Activated T-cell treated with anti-CD3 and anti-CD28 coated beads, Interleukin-2, amount 50 U/mL, for 4 hours (primary cell): ENCODE measurements around the gene SCD5. TPM values are rescaled to one million over a fixed set of nuclear protein-coding genes. Genes with fewer than 3 reads are reported as not detected.

Experiments used
- ATAC-seq, 2 donors: fragments of 200-7000 bp; cut with Tn5 transposase; one replicate each; pipeline ENCODE4 v1.10.0; 2021
- DNase-seq: peaks from one replicate; pipeline ENCODE4 v3.0.0-alpha.2; 2020
- H3K27me3 Mint-ChIP-seq: one replicate; pipeline ENCODE4 v1.8.0; 2021; ENCODE audit warnings: low read depth, mixed read lengths
- H3K36me3 Mint-ChIP-seq: one replicate; pipeline ENCODE4 v1.8.0; 2022; ENCODE audit warnings: mixed read lengths; ENCODE audit not compliant: insufficient read depth
- H3K4me1 Mint-ChIP-seq: one replicate; pipeline ENCODE4 v1.8.0; 2021; ENCODE audit warnings: low read depth, mixed read lengths
- H3K4me3 Mint-ChIP-seq: one replicate; pipeline ENCODE4 v1.8.0; 2021; ENCODE audit warnings: mild to moderate bottlenecking, moderate library complexity, mixed read lengths
- H3K9me3 Mint-ChIP-seq: one replicate; pipeline ENCODE4 v1.8.0; 2021; ENCODE audit warnings: mixed read lengths
- total RNA-seq, 3 donors: library from RNA; stranded (reverse); gene quantifications; one replicate each; pipeline ENCODE4 v1.2.1, GENCODE V29; 2021

Gene SCD5
- total RNA-seq, 3 donors from 2014 or later: 0.30 to 1.2 (median 0.84) TPM

DNA sequence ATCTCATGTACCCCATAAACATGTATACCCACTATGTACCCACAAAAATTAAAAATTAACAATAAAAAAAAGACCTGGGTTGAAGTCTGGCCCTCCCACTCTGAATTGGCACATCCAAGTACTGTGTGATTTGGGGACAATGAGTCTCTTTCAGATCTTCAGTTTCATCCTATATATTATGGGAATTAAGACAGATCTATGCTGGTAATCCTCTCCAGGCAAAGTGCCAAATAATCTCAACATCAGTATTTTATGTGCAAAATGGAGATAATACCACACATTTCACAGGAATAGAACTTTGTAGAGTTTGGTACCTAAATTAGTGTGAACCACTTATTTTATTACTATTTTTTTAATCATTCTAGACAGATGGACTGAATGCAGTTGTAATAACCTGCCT is 11.0 kb upstream of the SCD5 start:
- DNase-seq: no peak
- Mint-ChIP-seq H3K4me1 (peaks cover 1% of the 10 kb centered on the region), H3K36me3 (no peaks in the 10 kb centered on the region), H3K27me3 (no peaks in the 10 kb centered on the region), H3K4me3 (no peak overlapping the region), H3K9me3 (no peaks in the 10 kb centered on the region)
- no peak for ATAC-seq

DNA sequence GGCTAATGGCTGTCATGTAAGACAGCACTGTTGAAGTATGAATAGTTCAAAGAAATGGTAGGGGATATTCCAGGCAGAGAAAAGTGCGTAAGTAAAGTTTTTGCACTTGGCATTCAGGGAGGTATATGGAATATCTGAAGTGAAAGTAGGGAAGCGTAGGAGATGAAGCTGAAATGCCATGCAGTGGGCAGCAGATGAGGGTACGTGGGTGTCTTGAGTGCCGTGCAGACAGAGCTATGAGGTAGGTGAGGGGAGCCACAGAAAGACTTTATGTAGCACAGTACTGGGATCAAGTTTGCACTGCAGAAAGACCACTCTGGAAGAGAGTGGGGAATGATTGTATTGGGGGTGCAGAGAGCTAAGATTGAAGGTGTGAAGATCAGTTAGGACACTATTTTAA is 5.2 kb upstream of the SCD5 start:
- ATAC-seq: no peak
- Mint-ChIP-seq H3K36me3 (no peaks in the 10 kb centered on the region), H3K4me1 (peaks cover 9% of the 10 kb centered on the region), H3K4me3 (no peak overlapping the region), H3K27me3 (peaks cover 29% of the 10 kb centered on the region), H3K9me3 (no peaks in the 10 kb centered on the region)
- DNase-seq: no peak

DNA sequence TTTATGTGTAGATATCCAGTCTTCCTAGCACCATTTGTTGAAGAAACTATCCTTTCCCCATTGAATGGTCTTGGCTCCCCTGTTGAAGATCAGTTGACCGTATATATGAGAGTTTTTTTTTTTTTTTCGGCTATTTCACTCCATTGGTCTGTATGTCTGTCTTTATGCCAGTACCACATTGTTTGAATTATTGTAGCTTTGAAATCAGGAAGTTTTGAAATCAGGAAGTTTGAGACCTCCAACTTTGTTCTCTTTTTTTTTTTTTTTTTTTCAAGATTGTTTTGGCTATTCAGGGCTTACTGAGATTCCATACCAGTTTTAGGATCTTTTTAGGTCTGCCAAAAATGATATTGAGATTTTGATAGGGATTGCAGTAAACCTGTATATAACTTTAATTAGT is 4.3 kb upstream of the SCD5 start:
- Mint-ChIP-seq H3K4me1 (peaks cover 9% of the 10 kb centered on the region), H3K9me3 (no peaks in the 10 kb centered on the region), H3K4me3 (no peak overlapping the region), H3K36me3 (no peaks in the 10 kb centered on the region), H3K27me3 (peaks cover 31% of the 10 kb centered on the region)
- DNase-seq (no peak), ATAC-seq (no peak)

DNA sequence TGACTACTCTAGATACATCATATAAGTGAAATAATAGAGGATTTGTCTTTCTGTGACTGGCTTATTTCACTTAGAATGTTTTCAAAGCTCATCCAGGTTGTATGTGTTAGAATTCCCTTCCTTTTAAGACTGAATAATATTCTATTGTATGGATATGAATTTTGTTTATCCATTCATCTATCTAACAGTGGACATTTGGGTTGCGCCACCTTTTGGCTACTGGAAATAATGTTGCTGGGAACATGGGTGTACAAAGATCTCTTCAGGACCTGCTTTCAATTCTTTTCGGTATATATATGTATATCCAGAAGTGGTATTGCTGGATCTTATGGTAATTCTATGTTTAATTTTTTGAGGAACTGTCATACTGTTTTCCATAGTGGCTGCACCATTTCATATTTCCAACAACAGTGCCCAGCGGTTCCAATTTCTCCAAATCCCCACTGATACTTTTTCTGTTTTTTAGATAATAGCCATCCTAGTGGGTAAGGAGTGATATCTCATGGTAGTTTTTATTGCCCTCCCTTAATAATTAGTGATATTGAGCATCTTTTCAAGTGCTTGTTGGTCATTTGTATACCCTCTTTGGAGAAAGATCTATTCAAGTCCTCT is 3.4 kb upstream of the SCD5 start:
- Mint-ChIP-seq H3K9me3 (no peaks in the 10 kb centered on the region), H3K4me1 (peaks cover 16% of the 10 kb centered on the region), H3K27me3 (peaks cover 39% of the 10 kb centered on the region), H3K36me3 (no peaks in the 10 kb centered on the region), H3K4me3 (no peak overlapping the region)
- ATAC-seq (no peak), DNase-seq (no peak)

DNA sequence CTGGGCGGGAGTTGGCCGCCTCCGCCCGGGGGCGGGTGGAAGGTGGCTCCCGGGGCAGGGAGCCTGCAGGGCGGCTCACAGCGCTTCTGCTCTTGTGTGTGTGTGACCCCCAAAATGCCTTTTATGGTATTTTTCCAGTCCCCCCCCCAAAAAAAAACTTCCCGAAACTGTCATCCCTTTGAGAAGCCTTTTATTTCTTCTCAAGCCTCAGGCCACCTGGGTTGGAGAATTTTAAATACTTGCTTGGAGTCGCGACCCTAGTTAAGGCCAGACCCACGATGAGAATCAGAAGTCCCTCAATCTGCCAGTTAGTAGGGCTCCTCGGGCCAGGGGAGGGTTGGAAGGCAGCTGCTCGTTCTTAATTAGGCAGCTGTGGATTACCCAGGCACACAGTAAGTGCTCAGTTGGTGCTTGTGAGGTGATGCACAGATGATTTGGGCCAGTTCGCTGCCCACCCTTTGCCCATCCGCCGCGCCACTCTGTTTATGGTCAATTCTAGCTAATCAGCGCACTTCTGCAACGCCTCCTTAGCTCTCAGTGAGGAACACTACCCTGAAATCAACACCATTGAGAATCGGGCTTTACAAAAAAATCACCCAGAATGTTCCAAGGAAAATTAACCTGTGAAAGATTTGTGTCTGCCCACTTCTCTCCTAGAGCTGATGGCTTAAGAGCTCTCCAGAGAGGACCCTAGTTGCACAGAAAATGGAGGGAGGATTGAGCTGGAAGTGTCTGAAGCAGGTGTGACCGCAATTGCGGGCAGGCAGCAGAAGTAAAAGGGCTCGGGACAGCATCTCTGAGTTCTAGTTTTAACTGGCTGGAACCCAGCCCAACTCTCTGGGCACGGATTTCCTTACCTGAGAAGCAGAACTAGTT is 648 bp upstream of the SCD5 start:
- no peaks in the 10 kb centered on the region for H3K9me3 Mint-ChIP-seq
- no peaks in the 10 kb centered on the region for H3K36me3 Mint-ChIP-seq
- DNase-seq (no peak), ATAC-seq (peak in 1 of 2 donors; percentile 27)
- peaks cover 16% of the 10 kb centered on the region for H3K4me1 Mint-ChIP-seq
- H3K4me3 Mint-ChIP-seq: peak overlapping the region; percentile 76
- H3K27me3 Mint-ChIP-seq: peaks cover 52% of the 10 kb centered on the region

DNA sequence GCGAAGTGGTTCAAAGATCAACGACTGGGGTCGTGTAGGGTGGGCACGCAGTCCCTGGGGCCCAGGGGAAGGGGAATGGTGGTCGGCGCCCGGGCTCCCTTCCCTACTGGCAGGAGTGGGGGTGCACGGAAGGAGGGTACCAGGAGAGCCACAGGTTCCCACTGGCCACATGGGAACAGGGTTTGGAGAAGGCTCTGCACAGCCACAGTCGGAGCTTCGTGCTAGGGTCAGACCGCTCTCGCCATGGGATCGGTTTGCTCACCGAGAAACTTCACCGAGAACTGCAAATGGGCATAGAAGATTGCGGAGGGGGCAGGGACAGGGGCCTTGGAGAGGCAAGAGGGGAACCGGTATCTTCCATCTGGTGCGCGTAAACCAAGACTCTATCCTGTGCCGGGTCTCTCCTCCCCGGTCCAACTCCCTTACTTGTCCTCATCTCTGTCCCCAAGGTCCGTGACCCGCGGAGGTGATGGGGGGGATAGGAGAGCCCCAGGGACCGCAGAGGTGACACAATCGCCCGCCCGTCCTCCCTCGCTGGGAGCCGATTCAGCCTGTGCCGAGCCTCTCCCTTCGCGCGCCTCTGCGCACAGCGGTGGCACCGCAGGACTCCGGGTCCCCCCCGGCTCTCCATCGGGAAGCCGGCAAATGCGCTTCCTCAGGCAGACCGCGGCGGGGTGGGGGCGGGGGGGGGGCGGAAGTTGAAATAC is 1.0 kb downstream of the SCD5 start:
- ATAC-seq (peak in 1 of 2 donors; percentile 20), DNase-seq (peak; percentile 6)
- Mint-ChIP-seq H3K4me3 (peak overlapping the region; percentile 68), H3K27me3 (peaks cover 56% of the 10 kb centered on the region), H3K4me1 (peaks cover 16% of the 10 kb centered on the region), H3K9me3 (no peaks in the 10 kb centered on the region), H3K36me3 (no peaks in the 10 kb centered on the region)

DNA sequence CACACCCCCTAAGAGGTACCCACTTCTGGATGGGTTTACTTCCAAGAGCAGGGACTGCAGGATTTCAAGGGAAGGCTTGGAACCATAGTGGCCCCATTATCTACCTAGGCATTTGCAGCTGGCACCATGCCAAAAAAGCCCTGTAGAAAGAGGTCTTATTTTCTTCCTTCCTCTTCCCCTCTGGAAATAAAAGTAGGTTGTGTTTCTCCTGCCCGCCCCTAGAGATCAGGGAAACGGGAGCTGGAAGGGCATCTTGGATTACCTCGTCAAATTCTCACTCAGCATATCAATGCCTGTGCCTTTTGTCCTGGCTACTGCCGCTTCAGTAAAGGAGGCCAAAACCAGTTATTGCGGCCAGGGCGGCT is 1.6 kb downstream of the SCD5 start:
- DNase-seq: no peak
- ATAC-seq: no peak
- Mint-ChIP-seq H3K36me3 (no peaks in the 10 kb centered on the region), H3K27me3 (peaks cover 53% of the 10 kb centered on the region), H3K4me1 (peaks cover 16% of the 10 kb centered on the region), H3K4me3 (peak overlapping the region; percentile 68), H3K9me3 (no peaks in the 10 kb centered on the region)

DNA sequence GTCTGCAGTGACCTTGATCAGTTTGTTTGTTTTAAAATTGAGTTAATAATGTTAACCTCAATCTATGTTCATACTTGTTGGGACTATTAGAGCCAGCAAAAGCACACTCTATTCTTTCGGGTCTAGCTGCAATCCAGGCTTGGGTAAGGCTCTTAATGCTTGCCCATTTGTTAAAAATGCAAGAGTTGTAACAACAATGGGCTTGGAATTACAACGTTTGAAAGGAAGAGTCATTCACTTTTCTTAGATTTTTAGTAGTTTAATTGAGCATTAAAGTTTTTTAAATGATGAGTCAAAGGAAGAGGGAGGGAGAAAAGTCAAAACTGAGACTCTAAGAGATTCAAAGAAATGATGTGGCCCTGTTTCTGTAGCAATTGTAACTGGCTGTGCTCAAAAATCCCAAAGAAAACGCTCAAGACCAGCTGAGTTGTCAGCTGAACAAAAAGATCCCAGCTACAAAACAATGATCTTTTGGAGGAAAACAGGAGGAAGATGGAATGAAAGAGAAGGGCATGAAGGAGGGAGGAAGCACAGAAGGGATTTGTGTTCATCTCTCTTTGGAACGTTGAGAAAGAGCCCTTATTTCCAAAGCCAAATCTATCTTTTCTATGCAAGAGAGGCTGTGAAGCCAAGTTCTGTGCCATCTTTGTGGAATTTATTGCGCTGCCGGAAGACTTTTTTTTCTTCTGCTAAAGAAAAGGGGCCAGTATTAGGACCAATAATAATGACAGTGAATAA is 5.5 kb downstream of the SCD5 start:
- Mint-ChIP-seq H3K9me3 (no peaks in the 10 kb centered on the region), H3K4me1 (peaks cover 7% of the 10 kb centered on the region), H3K27me3 (peaks cover 30% of the 10 kb centered on the region), H3K36me3 (no peaks in the 10 kb centered on the region), H3K4me3 (no peak overlapping the region)
- ATAC-seq (no peak), DNase-seq (no peak)

DNA sequence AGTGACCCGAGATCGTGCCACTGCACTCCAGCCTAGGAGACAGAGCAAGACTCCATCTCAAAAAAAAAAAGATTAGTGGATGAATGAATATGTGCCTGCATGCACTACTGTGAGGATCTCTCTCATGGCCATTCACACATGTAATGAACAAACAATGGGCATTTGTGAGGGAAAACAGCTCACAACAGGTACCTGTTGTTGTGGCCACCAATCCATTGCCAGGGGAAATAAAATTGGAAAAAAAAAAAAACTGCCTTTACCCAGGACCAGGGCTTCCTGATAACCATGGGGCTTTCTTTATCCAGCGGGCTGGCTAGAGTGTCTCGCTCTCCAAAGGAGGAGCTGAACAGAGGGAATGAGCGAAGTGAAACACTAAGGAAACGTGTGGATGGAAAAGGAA is 7.4 kb downstream of the SCD5 start:
- DNase-seq (no peak), ATAC-seq (no peak)
- Mint-ChIP-seq H3K4me1 (no peaks in the 10 kb centered on the region), H3K4me3 (no peak overlapping the region), H3K36me3 (no peaks in the 10 kb centered on the region), H3K27me3 (peaks cover 14% of the 10 kb centered on the region), H3K9me3 (no peaks in the 10 kb centered on the region)

DNA sequence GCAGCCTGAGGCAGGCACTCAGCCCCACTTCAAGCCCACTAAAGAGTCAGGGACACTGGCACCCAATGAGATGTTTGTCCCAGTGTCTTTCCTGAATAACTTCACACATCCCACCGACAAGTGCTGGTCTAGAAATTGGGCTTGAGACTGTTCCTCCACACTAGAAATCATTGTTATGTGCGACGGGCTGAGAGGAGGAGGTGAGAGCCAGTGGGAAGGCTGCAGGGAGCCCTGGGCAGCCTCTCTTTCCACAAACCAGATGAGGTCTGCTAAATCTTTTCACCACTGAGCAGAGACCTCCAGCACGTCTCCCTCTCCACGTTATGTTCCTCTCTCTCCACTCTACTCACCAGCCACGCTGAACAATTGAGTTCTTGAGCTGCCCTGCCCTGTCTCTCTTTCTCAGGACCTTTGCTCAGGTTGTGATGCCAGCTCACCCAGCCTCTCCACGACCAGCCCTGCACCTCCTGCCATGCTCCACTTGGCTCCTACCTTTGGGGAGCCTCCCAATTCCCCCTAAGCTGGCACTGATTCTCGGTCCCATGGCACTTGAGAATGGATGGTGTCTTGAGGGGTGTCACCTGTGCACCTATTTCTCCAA is 8.4 kb downstream of the SCD5 start:
- ATAC-seq: no peak
- Mint-ChIP-seq H3K27me3 (peaks cover 12% of the 10 kb centered on the region), H3K4me3 (no peak overlapping the region), H3K4me1 (no peaks in the 10 kb centered on the region), H3K9me3 (no peaks in the 10 kb centered on the region), H3K36me3 (no peaks in the 10 kb centered on the region)
- DNase-seq: no peak

DNA sequence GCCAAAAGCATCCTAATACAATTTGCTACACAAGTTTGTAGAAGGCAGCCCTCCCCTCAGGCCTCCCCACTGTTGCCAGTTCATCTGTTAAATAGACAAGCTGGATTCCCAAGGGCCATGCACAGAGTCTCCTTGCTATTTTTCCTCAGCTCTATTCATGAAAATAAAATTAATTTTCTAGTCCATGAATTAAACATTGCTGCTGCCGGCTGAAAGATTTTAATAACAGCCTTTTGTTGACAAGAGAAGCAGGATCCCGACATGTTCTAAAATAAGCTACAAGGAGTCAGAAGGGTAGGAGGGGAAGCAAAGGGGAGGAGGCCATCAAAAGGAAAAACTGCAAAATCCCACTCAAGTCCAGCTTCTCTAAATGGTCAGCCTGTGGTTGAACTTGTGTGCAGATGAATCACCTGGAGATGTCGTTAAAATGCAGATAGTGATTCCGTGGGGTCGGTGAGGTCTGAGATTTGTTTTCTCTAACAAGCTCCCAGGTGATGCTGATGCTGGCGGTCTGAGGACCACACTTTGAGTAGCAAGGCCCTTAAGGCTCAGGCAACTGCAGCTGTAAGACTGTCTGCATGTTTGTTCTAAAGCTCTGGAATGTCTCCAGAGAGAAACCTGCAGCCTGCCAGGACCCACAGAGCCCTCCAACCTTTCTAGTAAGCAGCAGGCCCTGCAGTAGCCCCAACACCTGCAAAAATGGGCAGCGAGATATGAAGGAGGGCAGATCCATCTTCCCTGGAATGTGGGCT is 9.4 kb downstream of the SCD5 start:
- ATAC-seq (no peak), DNase-seq (no peak)
- Mint-ChIP-seq H3K36me3 (no peaks in the 10 kb centered on the region), H3K9me3 (no peaks in the 10 kb centered on the region), H3K27me3 (peaks cover 15% of the 10 kb centered on the region), H3K4me1 (no peaks in the 10 kb centered on the region), H3K4me3 (no peak overlapping the region)

DNA sequence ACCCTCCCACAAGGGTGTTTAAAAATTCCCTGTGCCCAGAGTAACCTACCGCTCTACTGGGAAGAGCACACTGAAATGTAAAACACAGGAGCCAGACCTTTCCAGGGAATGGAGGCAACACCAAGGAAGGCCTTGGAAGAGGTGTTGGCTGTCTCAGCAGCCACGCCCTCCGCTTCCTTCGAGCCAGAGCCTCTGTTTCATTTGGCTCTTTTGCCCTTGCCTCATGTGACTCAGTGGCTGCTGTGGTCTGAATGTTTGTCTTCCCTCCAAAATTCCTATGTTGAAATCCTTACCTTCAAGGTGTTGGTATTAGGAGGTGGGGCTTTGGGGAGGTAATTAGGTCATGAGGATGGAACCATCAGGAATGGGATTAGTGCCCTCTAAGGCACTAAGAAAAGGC is 11.3 kb downstream of the SCD5 start:
- Mint-ChIP-seq H3K27me3 (peaks cover 12% of the 10 kb centered on the region), H3K4me1 (no peaks in the 10 kb centered on the region), H3K9me3 (no peaks in the 10 kb centered on the region), H3K4me3 (no peak overlapping the region), H3K36me3 (no peaks in the 10 kb centered on the region)
- ATAC-seq (no peak), DNase-seq (no peak)

DNA sequence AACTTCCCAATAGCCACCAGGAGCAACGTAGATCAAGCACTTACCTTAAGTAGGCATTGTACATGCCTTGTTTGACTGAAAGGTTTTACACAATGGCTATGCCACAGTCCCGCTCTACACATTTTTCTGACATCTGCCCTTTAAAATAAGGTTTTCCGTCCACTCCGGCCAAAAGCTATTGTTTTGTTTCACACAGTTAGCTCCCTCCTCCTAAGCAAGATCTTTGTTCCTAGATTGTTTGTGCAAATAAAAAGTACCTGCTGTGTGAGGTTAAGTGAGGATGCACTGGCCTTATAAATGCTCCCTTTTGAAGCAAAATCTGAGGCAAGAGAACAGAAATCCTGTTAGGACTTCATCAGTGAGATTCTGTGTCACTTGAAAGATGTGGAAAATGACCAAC is 11.8 kb downstream of the SCD5 start:
- DNase-seq (no peak), ATAC-seq (no peak)
- no peaks in the 10 kb centered on the region for H3K4me1 Mint-ChIP-seq
- H3K36me3 Mint-ChIP-seq: no peaks in the 10 kb centered on the region
- H3K9me3 Mint-ChIP-seq: no peaks in the 10 kb centered on the region
- peaks cover 12% of the 10 kb centered on the region for H3K27me3 Mint-ChIP-seq
- no peak overlapping the region for H3K4me3 Mint-ChIP-seq
